Body of pancreas (tissue), 4 donors: ENCODE results near the gene EMILIN2. TPM values are rescaled to one million over a fixed set of nuclear protein-coding genes. Genes with fewer than 3 reads are reported as not detected.

ENCODE experiments used
- ATAC-seq: fragments of 150-250 bp; one replicate; pipeline ENCODE4 v1.9.1; 2016
- DNase-seq, 4 donors: peaks; one replicate each; pipeline ENCODE4 v3.0.0-alpha.2; 2019
- H3K27ac ChIP-seq, 4 donors: fragments of 200-600 bp; sonication (generic); 1 replicate in 3 of 4; 2 replicates in 1 of 4; pipeline versions ENCODE4 v1.5.1 to v1.6.1; 2016 to 2019; ENCODE audit warnings: mild to moderate bottlenecking in 1 of 4, mixed read lengths in 1 of 4, moderate library complexity in 1 of 4
- H3K27me3 ChIP-seq, 2 donors: fragments of 200-600 bp; sonication (generic); one replicate each; pipeline ENCODE4 v1.6.0; 2016; ENCODE audit warnings: mild to moderate bottlenecking in 1 of 2
- H3K36me3 ChIP-seq, 2 donors: fragments of 200-600 bp; sonication (generic); replicated peaks in 1 of 2; 2 replicates each; pipeline ENCODE4 v1.5.1; 2016; ENCODE audit warnings: low read depth in 2 of 2; ENCODE audit not compliant: insufficient read depth in 1 of 2
- H3K4me1 ChIP-seq: fragments of 200-600 bp; sonication (generic); one replicate; pipeline ENCODE4 v1.6.0; 2016
- H3K4me3 ChIP-seq, 2 donors: fragments of 200-600 bp; sonication (generic); 1 replicate in 1 of 2; 2 replicates in 1 of 2; pipeline ENCODE4 v1.5.1; 2016 to 2019
- H3K9me3 ChIP-seq, 3 donors: fragments of 200-600 bp; sonication (generic); 1 replicate in 2 of 3; 2 replicates in 1 of 3; pipeline ENCODE4 v1.5.1; 2016
- CTCF ChIP-seq, 7 experiments: fragments of 450-650 bp in 4 of 7; fragments of 200-600 bp in 3 of 7; sonication (generic) in 3 of 7; IDR thresholded peaks; one replicate each; pipeline ENCODE4 v1.5.1; 2016 to 2019; ENCODE audit warnings: antibody characterized with exemption in 7 of 7
- POLR2A ChIP-seq, 3 donors: fragments of 450-650 bp; IDR thresholded peaks; one replicate each; pipeline ENCODE4 v1.6.1; 2016; ENCODE audit warnings: antibody characterized with exemption in 3 of 3, mild to moderate bottlenecking in 2 of 3
- WGBS, 2 donors: methylation state at CpG; one replicate each; pipeline ENCODE4 v1.1.5; 2017; 5-methylcytosine and 5-hydroxymethylcytosine counted together
- intact Hi-C: fragments of 100-400 bp; cut with DNase I; formaldehyde crosslinking; loops from one replicate; pipeline ENCODE4 v1.15.1; 2023
- total RNA-seq, 2 donors: library from RNA; depleted of rRNA; stranded (reverse); fragments of >200 nt; gene quantifications; one replicate each; pipeline ENCODE4 v1.1.0, GENCODE V29; 2016

EMILIN2 gene
- total RNA-seq, 2 donors from 2014 or later: 2.0 to 3.1 TPM

GRCh38 chr18:2891526-2892431, 45.0 kb downstream of the EMILIN2 start:
- ATAC-seq (no peak), DNase-seq (no peak)
- Histone ChIP-seq H3K9me3 (no peaks in the 10 kb centered on the region), H3K36me3 (no peaks in the 10 kb centered on the region), H3K4me1 (no peaks in the 10 kb centered on the region), H3K27me3 (no peaks in the 10 kb centered on the region), H3K4me3 (no peak overlapping the region), H3K27ac (no peak overlapping the region)
- TF ChIP-seq POLR2A (IDR thresholded peaks at IDR 0.05) (no peak), CTCF (IDR thresholded peaks at IDR 0.05) (no peak)
- 73 to 76% methylated on average over 20 of the region's 20 CpGs for WGBS, 2 donors
- intact Hi-C loops: no loop called here

GRCh38 chr18:2893056-2893455, 46.2 kb downstream of the EMILIN2 start:
- 69 to 73% methylated on average over 4 of the region's 4 CpGs for WGBS, 2 donors
- no peaks in the 10 kb centered on the region for H3K27me3 ChIP-seq
- intact Hi-C loops: no loop called here
- TF ChIP-seq POLR2A (IDR thresholded peaks at IDR 0.05) (no peak), CTCF (IDR thresholded peaks at IDR 0.05) (no peak)
- no peaks in the 10 kb centered on the region for H3K4me1 ChIP-seq
- H3K36me3 ChIP-seq: no peaks in the 10 kb centered on the region
- no peak overlapping the region for H3K4me3 ChIP-seq
- no peak overlapping the region for H3K27ac ChIP-seq
- DNase-seq (no peak), ATAC-seq (no peak)
- H3K9me3 ChIP-seq: no peaks in the 10 kb centered on the region

- Histone ChIP-seq H3K4me1 (no peaks in the 10 kb centered on the region), H3K27ac (no peak overlapping the region), H3K36me3 (no peaks in the 10 kb centered on the region), H3K4me3 (no peak overlapping the region), H3K27me3 (no peaks in the 10 kb centered on the region), H3K9me3 (no peaks in the 10 kb centered on the region)
- TF ChIP-seq CTCF (IDR thresholded peaks at IDR 0.05) (no peak), POLR2A (IDR thresholded peaks at IDR 0.05) (no peak)
- intact Hi-C loops: no loop called here
- ATAC-seq: no peak
- DNase-seq: no peak
- 83 to 89% methylated on average over 5 of the region's 5 CpGs for WGBS, 2 donors
Observed at GRCh38 chr18:2893676-2894075, 46.9 kb downstream of the EMILIN2 start.

- Histone ChIP-seq H3K27ac (no peak overlapping the region), H3K9me3 (no peaks in the 10 kb centered on the region), H3K4me1 (no peaks in the 10 kb centered on the region), H3K27me3 (no peaks in the 10 kb centered on the region), H3K4me3 (no peak overlapping the region), H3K36me3 (no peaks in the 10 kb centered on the region)
- intact Hi-C loops: no loop called here
- TF ChIP-seq POLR2A (IDR thresholded peaks at IDR 0.05) (no peak), CTCF (IDR thresholded peaks at IDR 0.05) (no peak)
- DNase-seq: no peak
- WGBS, 2 donors: 73 to 76% methylated on average over 11 of the region's 11 CpGs
- no peak for ATAC-seq
Observed at GRCh38 chr18:2894131-2894840, 47.5 kb downstream of the EMILIN2 start.
